ES-I3 (cell line): ENCODE measurements around the gene LPO.
A peak's percentile ranks its signal among the peaks of the same experiment; 100 is the strongest.

Experiments used
- H3K36me3 ChIP-seq: 2 replicates; pipeline ENCODE4 v1.6.1; 2013; ENCODE audit warnings: mild to moderate bottlenecking, low read length, control low read depth, moderate library complexity; ENCODE audit not compliant: insufficient read depth
- H3K4me1 ChIP-seq: 2 replicates; pipeline ENCODE4 v1.6.1; 2013; ENCODE audit warnings: mild to moderate bottlenecking, control low read depth, low read length; ENCODE audit not compliant: insufficient read depth
- H3K9ac ChIP-seq: 2 replicates; pipeline ENCODE4 v1.6.1; 2013; ENCODE audit warnings: low read depth, mild to moderate bottlenecking, low read length, moderate library complexity
- H3K9me3 ChIP-seq: 2 replicates; pipeline ENCODE4 v1.6.1; 2013; ENCODE audit warnings: mild to moderate bottlenecking, low read length, moderate library complexity; ENCODE audit not compliant: control insufficient read depth, insufficient read depth

The LPO gene

GRCh38 chr17:58254803-58255202 is 16.4 kb downstream of the LPO start:
- Histone ChIP-seq H3K4me1 (no peaks in the 10 kb centered on the region), H3K9ac (peak overlapping the region; percentile 28; the same call in 1 of the 2 replicates)

DNA sequence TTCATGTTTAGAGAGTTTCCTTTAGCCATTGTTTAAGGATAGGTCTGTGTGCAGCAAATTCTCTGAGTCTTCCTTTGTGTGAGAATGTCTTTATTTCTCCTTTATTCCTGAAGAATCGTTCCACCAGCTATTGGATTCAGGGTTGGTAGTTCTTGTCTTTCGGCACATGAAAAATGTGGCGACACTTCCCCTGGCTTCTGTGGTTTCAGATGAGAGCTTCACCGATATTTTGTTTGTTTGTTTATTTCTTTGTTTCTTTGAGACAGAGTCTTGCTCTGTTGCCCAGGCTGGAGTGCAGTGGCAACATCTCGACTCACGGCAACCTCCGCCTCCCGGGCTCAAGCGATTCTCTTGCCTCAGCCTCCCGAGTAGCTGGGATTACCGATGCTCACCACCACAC is 23.8 kb downstream of the LPO start:
- H3K9ac ChIP-seq, result no peak overlapping the region
- H3K9me3 ChIP-seq, result no peaks in the 10 kb centered on the region
- no peaks in the 10 kb centered on the region for H3K36me3 ChIP-seq
- no peaks in the 10 kb centered on the region for H3K4me1 ChIP-seq

More at GRCh38 chr17:58254803-58255202, 16.4 kb downstream of the LPO start:
- Histone ChIP-seq H3K9me3 (peaks cover 7% of the 10 kb centered on the region; the same call in 1 of the 2 replicates), H3K36me3 (no peaks in the 10 kb centered on the region)

DNA sequence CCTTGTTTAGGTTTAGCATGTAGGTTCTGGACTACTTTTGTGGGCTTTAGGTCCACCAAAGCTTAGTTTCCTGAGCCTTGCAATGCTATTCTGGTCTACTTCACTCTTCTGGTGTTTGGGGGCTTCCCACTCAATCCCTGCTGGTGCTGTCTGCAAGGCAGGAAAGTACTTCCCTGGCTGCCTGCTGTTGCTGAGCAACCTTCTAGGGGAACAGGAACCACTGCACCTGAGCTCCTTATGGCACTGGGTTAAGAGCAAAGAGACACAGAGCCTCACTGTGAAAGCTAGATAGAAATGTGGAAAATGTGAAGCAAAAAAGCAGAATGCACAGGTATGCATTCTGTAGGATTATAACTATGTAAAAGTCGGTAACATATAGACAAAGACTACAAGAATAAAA is 25.4 kb downstream of the LPO start:
- Histone ChIP-seq H3K9ac (no peak overlapping the region), H3K9me3 (no peaks in the 10 kb centered on the region), H3K36me3 (no peaks in the 10 kb centered on the region), H3K4me1 (no peaks in the 10 kb centered on the region)

DNA sequence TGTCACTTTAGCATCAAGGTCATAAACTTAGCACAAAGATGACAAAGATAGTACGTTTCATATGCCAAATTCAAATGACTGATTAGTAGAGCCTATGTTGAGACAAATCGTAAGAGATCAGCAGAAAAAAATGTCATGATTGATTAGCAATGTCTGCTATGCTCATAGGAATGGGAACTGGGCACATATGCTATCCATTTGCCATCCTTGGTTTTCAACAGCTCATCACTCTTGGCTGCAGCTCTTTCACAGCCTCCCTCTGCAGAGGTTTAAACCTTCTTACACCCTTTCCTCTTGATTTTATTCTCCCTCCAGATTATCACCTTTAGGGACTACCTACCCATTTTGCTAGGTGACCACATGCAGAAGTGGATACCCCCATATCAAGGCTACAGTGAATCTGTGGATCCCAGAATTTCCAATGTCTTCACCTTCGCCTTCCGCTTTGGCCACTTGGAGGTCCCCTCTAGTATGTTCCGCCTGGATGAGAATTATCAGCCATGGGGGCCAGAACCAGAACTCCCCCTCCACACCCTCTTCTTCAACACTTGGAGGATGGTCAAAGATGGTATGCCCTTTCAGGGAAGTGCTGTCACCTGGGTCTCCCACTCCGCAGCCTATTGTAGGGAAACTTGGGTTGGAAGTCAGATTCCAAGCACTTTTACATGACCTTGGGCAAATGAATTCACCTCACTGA is 26.2 kb downstream of the LPO start:
- Histone ChIP-seq H3K9ac (no peak overlapping the region), H3K36me3 (no peaks in the 10 kb centered on the region), H3K4me1 (no peaks in the 10 kb centered on the region), H3K9me3 (no peaks in the 10 kb centered on the region)

DNA sequence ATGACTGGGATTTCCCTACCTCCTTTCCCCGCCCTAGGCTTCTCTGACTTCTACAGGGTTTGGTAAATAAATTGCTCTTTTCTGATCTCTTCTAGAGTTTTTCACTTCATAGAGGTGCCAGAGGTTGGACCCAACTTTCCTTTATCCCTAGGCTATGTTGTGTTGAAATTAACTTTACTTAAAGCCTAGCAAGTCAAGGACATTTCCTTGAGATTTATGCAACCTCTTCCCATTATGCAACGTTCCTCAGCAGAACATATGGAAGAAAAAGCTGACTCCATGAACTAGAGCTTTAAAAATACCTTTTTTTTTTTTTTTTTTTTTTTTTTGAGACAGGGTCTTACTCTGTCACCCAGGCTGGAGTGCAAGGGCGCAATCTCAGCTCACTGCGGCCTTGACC is 26.9 kb downstream of the LPO start:
- H3K36me3 ChIP-seq, result no peaks in the 10 kb centered on the region
- H3K4me1 ChIP-seq, result no peaks in the 10 kb centered on the region
- no peak overlapping the region for H3K9ac ChIP-seq
- no peaks in the 10 kb centered on the region for H3K9me3 ChIP-seq

- no peaks in the 10 kb centered on the region for H3K9me3 ChIP-seq
- no peaks in the 10 kb centered on the region for H3K4me1 ChIP-seq
- no peak overlapping the region for H3K9ac ChIP-seq
- H3K36me3 ChIP-seq, result no peaks in the 10 kb centered on the region
Observed at GRCh38 chr17:58265902-58266875, 27.8 kb downstream of the LPO start.

GRCh38 chr17:58267347-58268324 is 29.3 kb downstream of the LPO start:
- no peaks in the 10 kb centered on the region for H3K9me3 ChIP-seq
- H3K4me1 ChIP-seq, result no peaks in the 10 kb centered on the region
- no peak overlapping the region for H3K9ac ChIP-seq
- H3K36me3 ChIP-seq, result no peaks in the 10 kb centered on the region

DNA sequence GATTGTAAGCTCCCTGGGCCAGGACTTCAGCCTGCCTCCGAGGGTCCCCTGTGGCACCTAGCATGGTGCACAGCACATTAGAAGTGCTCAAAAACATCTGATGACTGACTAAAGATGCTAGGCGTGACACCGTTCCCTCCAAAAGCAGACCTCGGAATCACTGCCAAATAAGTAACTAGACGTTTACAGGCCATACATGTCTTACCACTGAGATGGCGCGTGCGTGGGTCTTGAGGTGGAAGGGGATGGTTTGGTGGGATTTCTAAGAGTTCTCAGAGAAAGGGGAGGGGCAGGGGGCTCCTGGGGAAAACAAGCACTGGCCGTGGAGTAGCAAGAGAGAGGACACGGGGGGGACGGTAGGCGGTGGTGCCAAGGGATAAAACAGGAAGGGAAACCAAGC is 29.9 kb downstream of the LPO start:
- Histone ChIP-seq H3K36me3 (no peaks in the 10 kb centered on the region), H3K9ac (no peak overlapping the region), H3K9me3 (no peaks in the 10 kb centered on the region), H3K4me1 (no peaks in the 10 kb centered on the region)

DNA sequence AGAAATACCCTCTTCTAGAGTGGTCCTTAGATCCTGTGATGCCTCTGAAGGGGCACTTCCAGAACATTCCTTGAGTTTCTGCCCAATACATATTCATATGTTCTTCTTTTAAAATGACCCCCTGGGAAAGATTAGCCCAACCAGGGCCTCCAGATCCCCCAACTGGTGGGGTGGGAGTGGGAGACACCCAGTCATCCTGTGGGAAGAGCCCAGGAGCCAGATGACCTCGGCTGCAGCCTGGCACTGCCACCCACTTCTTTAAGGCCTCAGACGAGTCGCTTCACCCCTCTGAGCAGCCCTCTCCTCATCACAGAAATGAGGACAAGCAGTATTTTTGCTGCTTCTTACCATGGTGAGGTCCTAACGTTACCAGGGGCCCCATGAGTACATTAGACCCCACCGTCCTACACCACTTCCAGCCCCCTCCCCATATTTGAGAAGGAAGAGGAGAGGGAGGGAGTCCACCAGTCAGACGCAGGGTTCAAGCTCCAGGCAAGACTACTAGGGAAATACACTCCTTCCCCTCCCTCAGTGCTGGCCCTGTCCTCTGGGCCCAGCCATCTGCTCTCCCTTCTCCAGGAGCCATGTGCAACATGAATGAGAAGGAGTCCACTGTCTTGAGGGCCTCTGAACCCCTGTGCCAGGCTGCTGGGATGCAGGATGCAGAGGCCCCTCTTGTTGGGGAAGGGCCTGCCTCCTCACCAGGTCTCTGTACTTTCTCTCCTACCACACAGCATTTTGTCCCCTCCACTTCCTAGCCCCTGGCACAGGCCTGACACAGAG is 30.6 kb downstream of the LPO start:
- H3K36me3 ChIP-seq, result no peaks in the 10 kb centered on the region
- H3K9ac ChIP-seq, result no peak overlapping the region
- H3K9me3 ChIP-seq, result no peaks in the 10 kb centered on the region
- no peaks in the 10 kb centered on the region for H3K4me1 ChIP-seq

- no peaks in the 10 kb centered on the region for H3K4me1 ChIP-seq
- H3K9me3 ChIP-seq, result no peaks in the 10 kb centered on the region
- H3K9ac ChIP-seq, result no peak overlapping the region
- no peaks in the 10 kb centered on the region for H3K36me3 ChIP-seq
Observed at GRCh38 chr17:58269557-58270291, 31.3 kb downstream of the LPO start.

DNA sequence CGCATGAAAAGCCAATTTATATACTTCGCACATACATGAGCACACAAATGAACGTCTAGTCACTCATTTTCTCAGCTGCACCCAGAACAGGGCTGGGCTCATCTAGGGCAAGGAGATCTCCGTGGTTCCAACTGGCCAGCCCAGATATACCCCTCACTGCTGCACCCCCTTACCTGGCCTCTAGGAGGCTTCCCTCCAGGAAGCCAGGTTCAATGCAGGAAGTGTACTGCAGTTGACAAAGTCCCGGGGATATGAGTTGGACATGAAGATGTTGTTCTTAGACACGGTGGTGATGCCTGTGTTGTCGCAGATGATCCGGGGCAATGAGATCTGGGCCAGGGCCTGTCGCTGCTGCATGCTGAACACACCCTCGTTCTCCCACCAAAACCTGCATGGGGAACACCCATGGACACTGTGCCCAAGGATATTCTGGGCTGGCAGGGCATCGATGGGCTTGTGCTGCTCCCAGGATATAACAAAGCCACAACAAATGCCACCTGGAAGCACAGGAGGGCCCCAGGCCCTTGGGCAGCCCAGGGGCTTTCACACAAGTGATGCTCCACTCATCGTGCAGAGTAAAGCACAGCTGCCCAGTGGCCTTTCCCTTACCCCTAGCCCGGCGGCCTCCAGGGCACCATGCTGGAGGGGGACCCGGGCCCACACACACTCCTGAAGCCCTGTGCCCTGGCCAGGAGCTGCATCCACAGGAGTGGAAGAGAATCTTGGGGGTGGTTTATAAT is 32.3 kb downstream of the LPO start:
- Histone ChIP-seq H3K9ac (no peak overlapping the region), H3K36me3 (no peaks in the 10 kb centered on the region), H3K4me1 (no peaks in the 10 kb centered on the region), H3K9me3 (no peaks in the 10 kb centered on the region)

DNA sequence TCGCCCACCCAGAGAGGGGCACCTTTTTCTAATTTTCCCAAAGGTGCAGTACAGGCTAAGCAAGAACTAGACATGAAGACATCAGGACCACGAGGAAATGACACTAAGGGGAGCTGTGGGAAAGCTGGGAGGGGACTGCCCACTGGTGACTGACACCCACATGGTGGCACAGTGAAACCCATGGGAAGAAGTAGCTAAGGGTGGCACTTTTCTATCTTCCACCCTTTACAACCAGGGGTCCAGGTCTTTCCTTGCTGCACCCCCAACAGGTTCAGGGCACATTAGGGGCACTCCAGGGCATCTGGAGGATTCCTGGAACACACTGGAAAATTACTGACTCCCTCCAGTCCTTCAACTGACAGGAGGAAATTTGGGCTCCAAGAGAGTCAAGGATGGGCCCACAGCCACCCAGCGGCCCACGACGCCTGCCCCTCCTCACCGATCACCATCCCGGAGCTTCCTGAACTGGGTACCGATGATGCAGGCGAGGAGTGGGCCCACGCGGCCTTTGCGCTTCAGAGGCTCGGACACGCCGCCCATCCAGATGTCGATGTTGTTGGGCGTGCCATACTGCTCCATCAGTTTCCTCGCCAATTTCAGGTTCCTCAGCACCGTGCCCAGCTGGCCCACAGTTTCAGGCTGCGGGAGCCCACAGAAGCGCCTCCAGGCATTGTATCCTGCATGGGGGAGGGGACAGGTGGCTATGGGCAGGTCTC is 33.0 kb downstream of the LPO start:
- Histone ChIP-seq H3K9me3 (no peaks in the 10 kb centered on the region), H3K4me1 (no peaks in the 10 kb centered on the region)

More for the DNA sequence above, 33.0 kb downstream of the LPO start:
- Histone ChIP-seq H3K9ac (no peak overlapping the region), H3K36me3 (no peaks in the 10 kb centered on the region)
